HG03442 (cell line): ENCODE results near the gene ZNF557.

Experiments
- ATAC-seq: cut with Tn5 transposase; IDR thresholded peaks from one replicate; pipeline ENCODE4 v1.9.1; 2021; ENCODE audit warnings: mild to moderate bottlenecking, moderate library complexity; ENCODE audit not compliant: unreplicated experiment

ZNF557 gene

GRCh38 chr19:7124782-7125181 is 55.3 kb downstream of the ZNF557 start:
- ATAC-seq = no peak

- no peak for ATAC-seq
Observed at GRCh38 chr19:7125221-7125620, 55.7 kb downstream of the ZNF557 start.

GRCh38 chr19:7126132-7126531 is 56.6 kb downstream of the ZNF557 start:
- no peak for ATAC-seq

- no peak for ATAC-seq
Observed at GRCh38 chr19:7130043-7130442, 60.5 kb downstream of the ZNF557 start.

GRCh38 chr19:7132054-7132453 is 62.6 kb downstream of the ZNF557 start:
- ATAC-seq = no peak

- no peak for ATAC-seq
Observed at GRCh38 chr19:7137120-7137519, 67.6 kb downstream of the ZNF557 start.
